H9 (cell line): Measurements from ENCODE around the gene FHIT. TPM values are rescaled to one million over a fixed set of nuclear protein-coding genes. Genes with fewer than 3 reads are reported as not detected.

Experiments
- DNase-seq: peaks from one replicate; pipeline ENCODE4 v3.0.0-alpha.2; 2017
- H2AFZ ChIP-seq: one replicate; pipeline ENCODE4 v1.6.1; 2013; ENCODE audit warnings: mild to moderate bottlenecking, low read length, control low read depth, moderate library complexity
- H2AK5ac ChIP-seq: 2 replicates; pipeline ENCODE4 v1.6.1; 2013; ENCODE audit warnings: low read length, control low read depth, mixed read lengths; ENCODE audit not compliant: insufficient read length
- H2BK120ac ChIP-seq: one replicate; pipeline ENCODE4 v1.6.1; 2013; ENCODE audit warnings: low read depth, mild to moderate bottlenecking, low read length, control low read depth, inconsistent platforms; ENCODE audit not compliant: poor library complexity, severe bottlenecking
- H2BK12ac ChIP-seq: 2 replicates; pipeline ENCODE4 v1.6.1; 2013; ENCODE audit warnings: low read length, control low read depth, mixed read lengths, low read depth; ENCODE audit not compliant: insufficient read length
- H2BK15ac ChIP-seq: 2 replicates; pipeline ENCODE4 v1.6.1; 2013; ENCODE audit warnings: low read depth, low read length, control low read depth
- H2BK20ac ChIP-seq: one replicate; pipeline ENCODE4 v1.6.1; 2013; ENCODE audit warnings: low read depth, mild to moderate bottlenecking, low read length, control low read depth, inconsistent platforms; ENCODE audit not compliant: poor library complexity, severe bottlenecking
- H2BK5ac ChIP-seq: 2 replicates; pipeline ENCODE4 v1.6.1; 2013; ENCODE audit warnings: low read length, control low read depth, mixed read lengths; ENCODE audit not compliant: insufficient read length
- H3K14ac ChIP-seq: 2 replicates; pipeline ENCODE4 v1.6.1; 2013; ENCODE audit warnings: low read length, control low read depth; ENCODE audit not compliant: insufficient read depth
- H3K18ac ChIP-seq: 2 replicates; pipeline ENCODE4 v1.6.1; 2013; ENCODE audit warnings: low read depth, mild to moderate bottlenecking, mixed read lengths, low read length, control low read depth; ENCODE audit not compliant: insufficient read length
- H3K23ac ChIP-seq: 2 replicates; pipeline ENCODE4 v1.6.1; 2013; ENCODE audit warnings: low read length, control low read depth, mixed read lengths, low read depth; ENCODE audit not compliant: insufficient read length
- H3K23me2 ChIP-seq: 2 replicates; pipeline ENCODE4 v1.6.1; 2013; ENCODE audit warnings: low read depth, mild to moderate bottlenecking, mixed read lengths, low read length, control low read depth; ENCODE audit not compliant: insufficient read length, poor library complexity, severe bottlenecking
- H3K27ac ChIP-seq: 2 replicates; pipeline ENCODE4 v1.5.1; 2013; ENCODE audit warnings: low read length, control low read depth, mixed read lengths, low read depth; ENCODE audit not compliant: insufficient read length
- H3K27me3 ChIP-seq: 2 replicates; pipeline ENCODE4 v1.6.1; 2013; ENCODE audit warnings: low read length, control low read depth, inconsistent platforms; ENCODE audit not compliant: insufficient read depth
- H3K4ac ChIP-seq: 2 replicates; pipeline ENCODE4 v1.6.1; 2013; ENCODE audit warnings: low read depth, mild to moderate bottlenecking, control low read depth, inconsistent platforms, low read length, moderate library complexity
- H3K4me1 ChIP-seq: 2 replicates; pipeline ENCODE4 v1.6.1; 2013; ENCODE audit warnings: low read length, control low read depth, inconsistent platforms; ENCODE audit not compliant: insufficient read depth
- H3K4me2 ChIP-seq: 2 replicates; pipeline ENCODE4 v1.6.1; 2013; ENCODE audit warnings: low read length, control low read depth, mixed read lengths; ENCODE audit not compliant: insufficient read length, insufficient read depth
- H3K56ac ChIP-seq: 2 replicates; pipeline ENCODE4 v1.6.1; 2013; ENCODE audit warnings: low read depth, mild to moderate bottlenecking, mixed read lengths, low read length, control low read depth; ENCODE audit not compliant: insufficient read length
- H3K79me1 ChIP-seq: 2 replicates; pipeline ENCODE4 v1.6.1; 2013; ENCODE audit warnings: low read depth, mild to moderate bottlenecking, moderate library complexity, low read length, control low read depth, inconsistent platforms; ENCODE audit not compliant: insufficient read depth, poor library complexity, severe bottlenecking
- H3K79me2 ChIP-seq: 2 replicates; pipeline ENCODE4 v1.6.1; 2013; ENCODE audit warnings: low read length, control low read depth, inconsistent platforms; ENCODE audit not compliant: insufficient read depth
- H3K9ac ChIP-seq: 2 replicates; pipeline ENCODE4 v1.6.1; 2013; ENCODE audit warnings: low read length, control low read depth, mixed read lengths; ENCODE audit not compliant: insufficient read length; ENCODE audit errors: extremely low read depth
- H3K9me3 ChIP-seq: one replicate; pipeline ENCODE4 v1.6.1; 2013; ENCODE audit warnings: low read depth, low read length, inconsistent platforms; ENCODE audit not compliant: control insufficient read depth
- H3T11ph ChIP-seq: one replicate; pipeline ENCODE4 v1.6.1; 2013; ENCODE audit warnings: mild to moderate bottlenecking, low read length, control low read depth, inconsistent platforms
- H4K20me1 ChIP-seq: one replicate; pipeline ENCODE4 v1.6.1; 2013; ENCODE audit not compliant: control insufficient read depth, insufficient read length, insufficient read depth
- H4K5ac ChIP-seq: 2 replicates; pipeline ENCODE4 v1.6.1; 2013; ENCODE audit warnings: low read depth, mild to moderate bottlenecking, mixed read lengths, low read length, control low read depth; ENCODE audit not compliant: insufficient read length
- H4K8ac ChIP-seq: replicated peaks from 2 replicates; pipeline ENCODE4 v1.6.1; 2013; ENCODE audit warnings: low read length, control low read depth, mixed read lengths, low read depth; ENCODE audit not compliant: insufficient read length
- H4K91ac ChIP-seq: 2 replicates; pipeline ENCODE4 v1.6.1; 2013; ENCODE audit warnings: low read depth, mild to moderate bottlenecking, moderate library complexity, mixed read lengths, low read length, control low read depth; ENCODE audit not compliant: insufficient read length
- H3K27ac Mint-ChIP-seq, 3 experiments: 2 replicates in 2 of 3; 3 replicates in 1 of 3; pipeline ENCODE4 v1.8.0; 2020 to 2021; ENCODE audit warnings: mixed read lengths in 3 of 3, mild to moderate bottlenecking in 1 of 3, moderate library complexity in 1 of 3
- H3K27me3 Mint-ChIP-seq: 2 replicates; pipeline ENCODE4 v1.8.0; 2021; ENCODE audit warnings: low read depth, mild to moderate bottlenecking, moderate library complexity, mixed read lengths
- H3K36me3 Mint-ChIP-seq, 3 experiments: 2 replicates in 2 of 3; 3 replicates in 1 of 3; pipeline ENCODE4 v1.8.0; 2020 to 2021; ENCODE audit warnings: low read depth in 3 of 3, mixed read lengths in 3 of 3; ENCODE audit not compliant: insufficient read depth in 1 of 3
- H3K4me1 Mint-ChIP-seq, 2 experiments: 2 replicates each; pipeline ENCODE4 v1.8.0; 2020; ENCODE audit warnings: mixed read lengths in 2 of 2
- H3K4me3 Mint-ChIP-seq, 2 experiments: 2 replicates in 1 of 2; 3 replicates in 1 of 2; pipeline ENCODE4 v1.8.0; 2020 to 2021; ENCODE audit warnings: mild to moderate bottlenecking in 2 of 2, mixed read lengths in 2 of 2, moderate library complexity in 1 of 2
- H3K9me3 Mint-ChIP-seq, 2 experiments: 2 replicates in 1 of 2; 3 replicates in 1 of 2; pipeline ENCODE4 v1.8.0; 2020; ENCODE audit warnings: mild to moderate bottlenecking in 2 of 2, mixed read lengths in 2 of 2, moderate library complexity in 1 of 2
- WGBS: extraction: QIAGEN DNeasy Blood & Tissue Kit; methylation state at CpG from one replicate; pipeline ENCODE4 v1.1.7; 2013; ENCODE audit warnings: missing lambda C conversion rate, low lambda C conversion rate, mixed read lengths; ENCODE audit not compliant: insufficient read length; ENCODE audit errors: extremely low coverage; 5-methylcytosine and 5-hydroxymethylcytosine counted together
- total RNA-seq: library from RNA; stranded (reverse); gene quantifications from 2 replicates; pipeline ENCODE4 v1.2.1, GENCODE V29; 2021
- TF ChIP-seq, protein P1 (sequence below): fragments of 200-600 bp; sonication (generic); conservative IDR thresholded peaks from 3 replicates; pipeline ENCODE4 v1.8.0; 2021; ENCODE audit warnings: antibody characterized with exemption, mild to moderate bottlenecking

Gene FHIT
- total RNA-seq, 1 experiment from 2014 or later: 3.0 TPM

DNA sequence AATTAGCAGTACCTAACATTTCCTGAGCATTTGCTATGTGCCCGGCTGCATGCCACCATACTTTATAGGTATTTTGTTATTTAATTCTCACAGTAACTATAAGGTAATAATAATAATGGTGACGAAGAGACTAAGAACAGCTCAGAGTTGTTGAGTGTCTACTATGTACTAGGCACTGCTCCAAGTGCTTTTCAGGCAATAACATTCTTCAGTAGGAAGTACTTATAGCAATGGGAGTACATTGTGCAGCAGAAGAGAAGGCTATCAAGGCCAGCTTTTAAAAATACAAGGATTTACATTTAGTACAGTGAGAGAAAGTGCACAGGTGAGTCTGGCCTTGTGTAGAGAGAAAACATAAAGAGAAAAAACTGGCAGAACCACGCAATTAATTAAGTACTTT is 647.4 kb downstream of the FHIT start:
- no peak overlapping the region for H3K4ac ChIP-seq
- no peak overlapping the region for H2BK12ac ChIP-seq
- Mint-ChIP-seq H3K27me3 (no peaks in the 10 kb centered on the region), H3K9me3 (no peaks in the 10 kb centered on the region), H3K27ac (no peak overlapping the region), H3K4me3 (no peak overlapping the region), H3K4me1 (peaks cover 20 to 22% of the 10 kb centered on the region in 2 experiments), H3K36me3 (no peaks in the 10 kb centered on the region)
- H3K27me3 ChIP-seq: no peaks in the 10 kb centered on the region
- no peak overlapping the region for H3K56ac ChIP-seq
- H3K79me2 ChIP-seq: no peaks in the 10 kb centered on the region
- H3T11ph ChIP-seq: no peak overlapping the region
- no peak overlapping the region for H2BK120ac ChIP-seq
- no peak for DNase-seq
- H3K4me2 ChIP-seq: no peak overlapping the region
- no peak overlapping the region for H3K27ac ChIP-seq
- no peak overlapping the region for H4K5ac ChIP-seq
- no peaks in the 10 kb centered on the region for H3K9me3 ChIP-seq
- no peak overlapping the region for H2AK5ac ChIP-seq
- H4K8ac ChIP-seq: no peak overlapping the region
- no peak overlapping the region for H2BK15ac ChIP-seq
- no peak overlapping the region for H3K18ac ChIP-seq
- no peak overlapping the region for H3K14ac ChIP-seq
- no peaks in the 10 kb centered on the region for H3K4me1 ChIP-seq
- H3K23me2 ChIP-seq: no peaks in the 10 kb centered on the region
- WGBS: no CpG with 5 or more reads among the region's 3 CpGs
- H4K20me1 ChIP-seq: no peaks in the 10 kb centered on the region
- H2BK20ac ChIP-seq: no peak overlapping the region
- H4K91ac ChIP-seq: no peak overlapping the region
- TF ChIP-seq, protein P1, sequence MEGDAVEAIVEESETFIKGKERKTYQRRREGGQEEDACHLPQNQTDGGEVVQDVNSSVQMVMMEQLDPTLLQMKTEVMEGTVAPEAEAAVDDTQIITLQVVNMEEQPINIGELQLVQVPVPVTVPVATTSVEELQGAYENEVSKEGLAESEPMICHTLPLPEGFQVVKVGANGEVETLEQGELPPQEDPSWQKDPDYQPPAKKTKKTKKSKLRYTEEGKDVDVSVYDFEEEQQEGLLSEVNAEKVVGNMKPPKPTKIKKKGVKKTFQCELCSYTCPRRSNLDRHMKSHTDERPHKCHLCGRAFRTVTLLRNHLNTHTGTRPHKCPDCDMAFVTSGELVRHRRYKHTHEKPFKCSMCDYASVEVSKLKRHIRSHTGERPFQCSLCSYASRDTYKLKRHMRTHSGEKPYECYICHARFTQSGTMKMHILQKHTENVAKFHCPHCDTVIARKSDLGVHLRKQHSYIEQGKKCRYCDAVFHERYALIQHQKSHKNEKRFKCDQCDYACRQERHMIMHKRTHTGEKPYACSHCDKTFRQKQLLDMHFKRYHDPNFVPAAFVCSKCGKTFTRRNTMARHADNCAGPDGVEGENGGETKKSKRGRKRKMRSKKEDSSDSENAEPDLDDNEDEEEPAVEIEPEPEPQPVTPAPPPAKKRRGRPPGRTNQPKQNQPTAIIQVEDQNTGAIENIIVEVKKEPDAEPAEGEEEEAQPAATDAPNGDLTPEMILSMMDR: no peak
- no peak overlapping the region for H2BK5ac ChIP-seq
- H3K79me1 ChIP-seq: no peaks in the 10 kb centered on the region
- H3K23ac ChIP-seq: no peak overlapping the region
- no peak overlapping the region for H3K9ac ChIP-seq
- no peak overlapping the region for H2AFZ ChIP-seq
